ENCODE results near the gene TMEM161B. TPM values are rescaled to one million over a fixed set of nuclear protein-coding genes. Genes with fewer than 3 reads are reported as not detected.
A peak's percentile ranks its signal among the peaks of the same experiment; 100 is the strongest.

TMEM161B gene
- polyA plus RNA-seq, 2 of the 4 experiments (the other 2 are of a cell fraction), result 12.9 to 30.4 TPM

DNA sequence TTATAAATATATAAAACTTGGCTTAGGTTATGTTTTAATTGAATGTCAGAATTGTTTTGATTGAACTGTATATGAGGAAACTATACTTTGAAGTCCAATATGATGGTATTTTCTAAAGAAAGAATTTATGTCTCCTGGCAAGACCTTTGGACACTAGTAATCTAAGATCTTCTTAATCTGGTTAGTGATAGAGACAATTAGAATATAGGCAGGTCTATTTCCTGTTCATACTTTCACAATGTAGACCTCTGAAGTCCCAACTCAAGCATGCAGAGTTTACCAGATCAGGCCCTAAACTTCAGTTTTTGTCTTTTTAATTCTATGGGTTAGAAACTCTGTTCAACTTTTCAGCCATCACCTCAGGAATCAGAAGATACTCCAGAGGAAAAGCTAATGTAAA, 6.9 kb upstream of the TMEM161B start:
- POLR2A ChIA-PET, result no interaction called here
- TF ChIP-seq FOSB (CRISPR knock-in tag; IDR thresholded peaks at IDR 0.05) (no peak), HOXB13 (CRISPR knock-in tag; IDR thresholded peaks at IDR 0.05; ENCODE audit: low read depth) (no peak), KDM1A (IDR thresholded peaks at IDR 0.05; ENCODE audit: low read depth) (no peak), BHLHE40 (IDR thresholded peaks at IDR 0.05; ENCODE audit: low read depth, low read length) (no peak), ZC3H11A (IDR thresholded peaks at IDR 0.05) (no peak), JUNB (IDR thresholded peaks at IDR 0.05) (no peak), TFCP2L1 (CRISPR knock-in tag; IDR thresholded peaks at IDR 0.05) (no peak), PHF8 (IDR thresholded peaks at IDR 0.05; ENCODE audit: borderline replicate concordance, low read depth) (no peak), RNF2 (IDR thresholded peaks at IDR 0.05; ENCODE audit: borderline replicate concordance, low read depth) (no peak), FOSL2 (IDR thresholded peaks at IDR 0.05) (no peak), FOSL2 (CRISPR knock-in tag; IDR thresholded peaks at IDR 0.05) (no peak), EHMT2 (IDR thresholded peaks at IDR 0.05; ENCODE audit: low read depth) (no peak), SREBF2 (IDR thresholded peaks at IDR 0.05) (no peak), NR3C1 (IDR thresholded peaks at IDR 0.05) (no peak)
- TF ChIP-seq, protein P1, sequence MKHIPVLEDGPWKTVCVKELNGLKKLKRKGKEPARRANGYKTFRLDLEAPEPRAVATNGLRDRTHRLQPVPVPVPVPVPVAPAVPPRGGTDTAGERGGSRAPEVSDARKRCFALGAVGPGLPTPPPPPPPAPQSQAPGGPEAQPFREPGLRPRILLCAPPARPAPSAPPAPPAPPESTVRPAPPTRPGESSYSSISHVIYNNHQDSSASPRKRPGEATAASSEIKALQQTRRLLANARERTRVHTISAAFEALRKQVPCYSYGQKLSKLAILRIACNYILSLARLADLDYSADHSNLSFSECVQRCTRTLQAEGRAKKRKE (CRISPR knock-in tag; IDR thresholded peaks at IDR 0.05; ENCODE audit: low read depth), result no peak
- TF ChIP-seq, protein P2, sequence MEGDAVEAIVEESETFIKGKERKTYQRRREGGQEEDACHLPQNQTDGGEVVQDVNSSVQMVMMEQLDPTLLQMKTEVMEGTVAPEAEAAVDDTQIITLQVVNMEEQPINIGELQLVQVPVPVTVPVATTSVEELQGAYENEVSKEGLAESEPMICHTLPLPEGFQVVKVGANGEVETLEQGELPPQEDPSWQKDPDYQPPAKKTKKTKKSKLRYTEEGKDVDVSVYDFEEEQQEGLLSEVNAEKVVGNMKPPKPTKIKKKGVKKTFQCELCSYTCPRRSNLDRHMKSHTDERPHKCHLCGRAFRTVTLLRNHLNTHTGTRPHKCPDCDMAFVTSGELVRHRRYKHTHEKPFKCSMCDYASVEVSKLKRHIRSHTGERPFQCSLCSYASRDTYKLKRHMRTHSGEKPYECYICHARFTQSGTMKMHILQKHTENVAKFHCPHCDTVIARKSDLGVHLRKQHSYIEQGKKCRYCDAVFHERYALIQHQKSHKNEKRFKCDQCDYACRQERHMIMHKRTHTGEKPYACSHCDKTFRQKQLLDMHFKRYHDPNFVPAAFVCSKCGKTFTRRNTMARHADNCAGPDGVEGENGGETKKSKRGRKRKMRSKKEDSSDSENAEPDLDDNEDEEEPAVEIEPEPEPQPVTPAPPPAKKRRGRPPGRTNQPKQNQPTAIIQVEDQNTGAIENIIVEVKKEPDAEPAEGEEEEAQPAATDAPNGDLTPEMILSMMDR (IDR thresholded peaks at IDR 0.05), result no peak
- TF ChIP-seq, protein P3, sequence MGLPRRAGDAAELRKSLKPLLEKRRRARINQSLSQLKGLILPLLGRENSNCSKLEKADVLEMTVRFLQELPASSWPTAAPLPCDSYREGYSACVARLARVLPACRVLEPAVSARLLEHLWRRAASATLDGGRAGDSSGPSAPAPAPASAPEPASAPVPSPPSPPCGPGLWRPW (IDR thresholded peaks at IDR 0.05), result no peak
- TF ChIP-seq, protein P4, sequence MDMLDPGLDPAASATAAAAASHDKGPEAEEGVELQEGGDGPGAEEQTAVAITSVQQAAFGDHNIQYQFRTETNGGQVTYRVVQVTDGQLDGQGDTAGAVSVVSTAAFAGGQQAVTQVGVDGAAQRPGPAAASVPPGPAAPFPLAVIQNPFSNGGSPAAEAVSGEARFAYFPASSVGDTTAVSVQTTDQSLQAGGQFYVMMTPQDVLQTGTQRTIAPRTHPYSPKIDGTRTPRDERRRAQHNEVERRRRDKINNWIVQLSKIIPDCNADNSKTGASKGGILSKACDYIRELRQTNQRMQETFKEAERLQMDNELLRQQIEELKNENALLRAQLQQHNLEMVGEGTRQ (IDR thresholded peaks at IDR 0.05), result no peak
- TF ChIP-seq, protein P5, sequence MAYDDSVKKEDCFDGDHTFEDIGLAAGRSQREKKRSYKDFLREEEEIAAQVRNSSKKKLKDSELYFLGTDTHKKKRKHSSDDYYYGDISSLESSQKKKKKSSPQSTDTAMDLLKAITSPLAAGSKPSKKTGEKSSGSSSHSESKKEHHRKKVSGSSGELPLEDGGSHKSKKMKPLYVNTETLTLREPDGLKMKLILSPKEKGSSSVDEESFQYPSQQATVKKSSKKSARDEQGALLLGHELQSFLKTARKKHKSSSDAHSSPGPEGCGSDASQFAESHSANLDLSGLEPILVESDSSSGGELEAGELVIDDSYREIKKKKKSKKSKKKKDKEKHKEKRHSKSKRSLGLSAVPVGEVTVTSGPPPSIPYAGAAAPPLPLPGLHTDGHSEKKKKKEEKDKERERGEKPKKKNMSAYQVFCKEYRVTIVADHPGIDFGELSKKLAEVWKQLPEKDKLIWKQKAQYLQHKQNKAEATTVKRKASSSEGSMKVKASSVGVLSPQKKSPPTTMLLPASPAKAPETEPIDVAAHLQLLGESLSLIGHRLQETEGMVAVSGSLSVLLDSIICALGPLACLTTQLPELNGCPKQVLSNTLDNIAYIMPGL (CRISPR knock-in tag; IDR thresholded peaks at IDR 0.05; ENCODE audit: borderline replicate concordance), result no peak
- TF ChIP-seq, protein P6, sequence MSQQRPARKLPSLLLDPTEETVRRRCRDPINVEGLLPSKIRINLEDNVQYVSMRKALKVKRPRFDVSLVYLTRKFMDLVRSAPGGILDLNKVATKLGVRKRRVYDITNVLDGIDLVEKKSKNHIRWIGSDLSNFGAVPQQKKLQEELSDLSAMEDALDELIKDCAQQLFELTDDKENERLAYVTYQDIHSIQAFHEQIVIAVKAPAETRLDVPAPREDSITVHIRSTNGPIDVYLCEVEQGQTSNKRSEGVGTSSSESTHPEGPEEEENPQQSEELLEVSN (IDR thresholded peaks at IDR 0.05; ENCODE audit: borderline replicate concordance, low read depth), result no peak
- CTCF ChIA-PET, result no interaction called here
- H3K4me3 ChIP-seq, result no peak overlapping the region
- no peak overlapping the region for H3K4me2 ChIP-seq
- FAIRE-seq (no peak), ATAC-seq (no peak), DNase-seq (ENCODE audit: low read depth in 1 of 2, low spot score in 1 of 2) (no peak)
- H3K4me1 ChIP-seq, result no peaks in the 10 kb centered on the region; the same call in 2 of the 3 replicates
- no peak overlapping the region for H3K27ac ChIP-seq
- no peaks in the 10 kb centered on the region for H3K9me3 ChIP-seq

DNA sequence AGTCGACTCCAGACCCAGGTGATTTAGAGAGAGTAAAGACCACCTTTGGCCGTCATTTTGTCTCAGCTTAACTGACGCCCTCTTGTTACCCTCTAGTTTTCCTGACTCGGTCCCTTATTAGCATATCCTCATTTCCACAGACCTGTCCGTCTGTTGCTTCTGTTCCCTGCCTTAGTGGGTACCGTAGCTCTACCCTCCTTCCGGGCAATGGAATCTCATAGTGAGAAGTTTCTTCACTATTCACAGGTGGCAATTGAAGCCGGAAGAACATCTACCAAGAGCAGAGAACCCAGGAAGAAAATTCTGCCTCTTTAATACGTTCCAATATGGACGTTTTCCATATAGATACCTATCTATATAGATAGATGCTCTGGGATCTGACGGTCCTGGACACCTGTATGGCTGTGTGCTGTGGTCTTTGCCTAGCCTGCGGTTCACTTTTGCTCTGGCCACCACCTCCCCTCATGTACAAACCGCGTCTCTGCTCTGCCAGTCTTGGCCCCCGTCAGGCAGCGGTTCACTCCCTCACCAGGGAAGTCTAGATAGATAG, 652 bp upstream of the TMEM161B start:
- H3K4me2 ChIP-seq, result peak overlapping the region; percentile 70
- ATAC-seq (peak; percentile 65 to 68), DNase-seq (ENCODE audit: low read depth in 1 of 2, low spot score in 1 of 2) (peak in 1 of 2 experiments; percentile 3), FAIRE-seq (no peak)
- ChIA-PET CTCF (no interaction called here), POLR2A (no interaction called here)
- TF ChIP-seq MYC (IDR thresholded peaks at IDR 0.05; ENCODE audit: borderline replicate concordance, low read length) (no peak), TFCP2L1 (CRISPR knock-in tag; IDR thresholded peaks at IDR 0.05) (no peak), CHD2 (IDR thresholded peaks at IDR 0.05; ENCODE audit: low read length, partially characterized antibody) (no peak), MAFK (IDR thresholded peaks at IDR 0.05; ENCODE audit: partially characterized antibody) (no peak), MAZ (IDR thresholded peaks at IDR 0.05; ENCODE audit: borderline replicate concordance, low read depth, low read length) (no peak), RCOR1 (IDR thresholded peaks at IDR 0.05; ENCODE audit: low read depth, low read length) (no peak), CHD4 (IDR thresholded peaks at IDR 0.05; ENCODE audit: borderline replicate concordance) (no peak), PHF8 (IDR thresholded peaks at IDR 0.05; ENCODE audit: borderline replicate concordance, low read depth) (no peak), KDM5A (IDR thresholded peaks at IDR 0.05) (no peak), BHLHE40 (IDR thresholded peaks at IDR 0.05; ENCODE audit: low read depth, low read length) (no peak), NR3C1 (IDR thresholded peaks at IDR 0.05) (no peak), ZNF302 (CRISPR knock-in tag; IDR thresholded peaks at IDR 0.05) (no peak), NPAS2 (CRISPR knock-in tag; IDR thresholded peaks at IDR 0.05; ENCODE audit: borderline replicate concordance) (no peak), RNF2 (IDR thresholded peaks at IDR 0.05; ENCODE audit: borderline replicate concordance, low read depth) (no peak), ZFP36 (IDR thresholded peaks at IDR 0.05; ENCODE audit: borderline replicate concordance, partially characterized antibody) (no peak)
- TF ChIP-seq, protein P3 (IDR thresholded peaks at IDR 0.05), result no peak
- peak overlapping the region; percentile 87 for H3K4me3 ChIP-seq
- H3K4me1 ChIP-seq, result peaks cover 16% of the 10 kb centered on the region; the same call in 2 of the 3 replicates
- peak overlapping the region; percentile 80 to 94 for H3K27ac ChIP-seq
- 10% methylated on average over 16 of the region's 16 CpGs for WGBS (ENCODE audit: missing lambda C conversion rate)
- H3K9me3 ChIP-seq, result peaks cover 5% of the 10 kb centered on the region
